Gastrocnemius medialis (tissue), 4 donors: Measurements from ENCODE around the gene MYDGF. TPM values are rescaled to one million over a fixed set of nuclear protein-coding genes. Genes with fewer than 3 reads are reported as not detected.
A peak's percentile ranks its signal among the peaks of the same experiment; 100 is the strongest.

Source experiments
- ATAC-seq, 2 donors: fragments of 150-250 bp; one replicate each; pipeline ENCODE4 v1.9.1; 2016
- DNase-seq, 2 donors: peaks; one replicate each; pipeline ENCODE4 v3.0.0-alpha.2; 2019
- H3K27ac ChIP-seq, 4 donors: fragments of 200-600 bp; sonication (generic); 1 replicate in 1 of 4; 2 replicates in 3 of 4; pipeline ENCODE4 v1.5.1; 2016 to 2018; ENCODE audit warnings: mild to moderate bottlenecking in 2 of 4, moderate library complexity in 1 of 4
- H3K27me3 ChIP-seq, 3 donors: fragments of 200-600 bp; sonication (generic) in 2 of 3; 1 replicate in 1 of 3; 2 replicates in 2 of 3; pipeline versions ENCODE4 v1.5.1 to v1.6.0; 2016 to 2019; ENCODE audit warnings: mild to moderate bottlenecking in 1 of 3, moderate library complexity in 1 of 3
- H3K36me3 ChIP-seq, 2 donors: fragments of 200-600 bp; sonication (generic) in 1 of 2; one replicate each; pipeline ENCODE4 v1.5.1; 2017 to 2018
- H3K4me1 ChIP-seq, 2 donors: fragments of 200-600 bp; sonication (generic) in 1 of 2; one replicate each; pipeline ENCODE4 v1.5.1; 2016 to 2017; ENCODE audit warnings: mild to moderate bottlenecking in 2 of 2
- H3K4me3 ChIP-seq, 4 donors: fragments of 200-600 bp; sonication (generic) in 3 of 4; 1 replicate in 1 of 4; 2 replicates in 3 of 4; pipeline ENCODE4 v1.5.1; 2016 to 2019; ENCODE audit warnings: mild to moderate bottlenecking in 2 of 4
- H3K9me3 ChIP-seq, 3 donors: fragments of 200-600 bp; sonication (generic) in 2 of 3; 1 replicate in 1 of 3; 2 replicates in 2 of 3; pipeline ENCODE4 v1.5.1; 2016 to 2019
- POLR2A ChIP-seq, 2 donors: fragments of 450-650 bp; IDR thresholded peaks; one replicate each; pipeline ENCODE4 v1.6.1; 2017; ENCODE audit warnings: antibody characterized with exemption in 2 of 2, mild to moderate bottlenecking in 2 of 2, moderate library complexity in 2 of 2
- in situ Hi-C, 4 donors: fragments of 200-750 bp; cut with MboI; loops; one replicate each; pipeline versions ENCODE4 v1.15.0 to v1.8.0; 2017; ENCODE audit warnings: low sequenced_read_pairs in 4 of 4
- intact Hi-C: fragments of 100-400 bp; cut with DNase I; formaldehyde crosslinking; loops from one replicate; pipeline ENCODE4 v1.15.1; 2023; ENCODE audit warnings: low total_unique reads
- total RNA-seq, 4 donors: library from RNA; depleted of rRNA; stranded (reverse); fragments of >200 nt; gene quantifications; one replicate each; pipeline versions ENCODE4 v1.1.0 to v1.2.3, GENCODE V29; 2016
- TF ChIP-seq, protein P1 (sequence below), 5 experiments: fragments of 450-650 bp in 3 of 5; fragments of 200-600 bp in 2 of 5; sonication (generic) in 2 of 5; IDR thresholded peaks in 4 of 5; conservative IDR thresholded peaks in 1 of 5; 1 replicate in 4 of 5; 2 replicates in 1 of 5; pipeline ENCODE4 v1.5.1; 2016 to 2019; ENCODE audit warnings: antibody characterized with exemption in 5 of 5, mild to moderate bottlenecking in 3 of 5, moderate library complexity in 3 of 5

Gene MYDGF
- total RNA-seq, 4 donors from 2014 or later = 8.0 to 12.9 (median 10.1) TPM

DNA sequence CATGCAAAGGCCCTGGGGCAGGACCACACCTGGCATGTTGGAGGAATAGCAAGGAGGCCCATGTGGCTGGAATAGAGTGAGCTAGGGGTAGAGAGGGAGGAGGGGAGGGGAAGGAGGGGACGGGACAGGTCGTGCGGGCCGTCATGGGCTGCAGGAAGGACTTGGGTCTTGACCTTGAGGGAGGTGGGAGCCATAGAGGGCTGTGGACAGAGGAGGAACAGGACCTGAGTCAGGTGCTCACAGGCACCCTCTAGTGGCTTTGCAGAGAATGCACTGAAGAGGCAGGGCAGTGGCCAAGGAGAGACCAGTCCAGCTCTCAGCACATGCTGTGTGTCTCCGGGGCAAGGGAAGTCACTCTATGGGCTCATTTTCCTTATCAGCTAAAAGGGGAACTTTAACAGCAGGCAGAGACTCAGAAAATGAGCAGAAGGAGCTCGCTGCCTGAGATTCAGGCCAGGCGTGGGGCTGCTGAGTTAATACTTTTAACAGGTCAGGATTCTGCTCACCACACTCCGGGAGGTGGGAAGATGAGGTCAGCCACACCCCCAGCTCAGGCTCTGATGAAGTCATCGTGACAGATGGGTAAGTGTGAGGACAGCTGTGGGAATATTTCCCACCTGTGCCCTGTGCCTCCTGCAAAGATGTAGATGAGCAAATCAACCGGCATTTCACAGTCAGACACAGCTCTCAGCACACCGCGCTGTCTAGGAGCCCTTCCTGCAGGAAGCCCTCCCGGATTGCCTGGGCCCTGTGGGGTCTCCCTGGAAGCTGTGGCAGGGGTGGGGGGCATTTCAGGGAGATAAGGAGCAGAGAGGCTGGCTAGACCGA is 36.8 kb downstream of the MYDGF start:
- Histone ChIP-seq H3K4me3 (no peak overlapping the region), H3K36me3 (no peaks in the 10 kb centered on the region), H3K4me1 (peaks cover 14% of the 10 kb centered on the region in 2 donors), H3K9me3 (no peaks in the 10 kb centered on the region), H3K27ac (peak overlapping the region in 1 of 4 donors; percentile 27), H3K27me3 (peaks cover 0 to 2% (median 0%) of the 10 kb centered on the region in 3 donors)
- in situ Hi-C loops = loop anchor here in 2 of 4 donors (5.0 to 25.0 kb wide), 3 partner anchors 56 to 371 kb away; no protein-coding TSS in a partner anchor
- peak; percentile 48 to 70 for ATAC-seq
- intact Hi-C loops = loop anchor here (1.0 kb wide), 1 partner anchor 57 kb away; no protein-coding TSS in a partner anchor
- TF ChIP-seq, protein P1, sequence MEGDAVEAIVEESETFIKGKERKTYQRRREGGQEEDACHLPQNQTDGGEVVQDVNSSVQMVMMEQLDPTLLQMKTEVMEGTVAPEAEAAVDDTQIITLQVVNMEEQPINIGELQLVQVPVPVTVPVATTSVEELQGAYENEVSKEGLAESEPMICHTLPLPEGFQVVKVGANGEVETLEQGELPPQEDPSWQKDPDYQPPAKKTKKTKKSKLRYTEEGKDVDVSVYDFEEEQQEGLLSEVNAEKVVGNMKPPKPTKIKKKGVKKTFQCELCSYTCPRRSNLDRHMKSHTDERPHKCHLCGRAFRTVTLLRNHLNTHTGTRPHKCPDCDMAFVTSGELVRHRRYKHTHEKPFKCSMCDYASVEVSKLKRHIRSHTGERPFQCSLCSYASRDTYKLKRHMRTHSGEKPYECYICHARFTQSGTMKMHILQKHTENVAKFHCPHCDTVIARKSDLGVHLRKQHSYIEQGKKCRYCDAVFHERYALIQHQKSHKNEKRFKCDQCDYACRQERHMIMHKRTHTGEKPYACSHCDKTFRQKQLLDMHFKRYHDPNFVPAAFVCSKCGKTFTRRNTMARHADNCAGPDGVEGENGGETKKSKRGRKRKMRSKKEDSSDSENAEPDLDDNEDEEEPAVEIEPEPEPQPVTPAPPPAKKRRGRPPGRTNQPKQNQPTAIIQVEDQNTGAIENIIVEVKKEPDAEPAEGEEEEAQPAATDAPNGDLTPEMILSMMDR (IDR thresholded peaks at IDR 0.05 in 4 of 5, conservative IDR thresholded peaks at IDR 0.05 in 1 of 5) = peak; percentile 41 to 79 (median 70)
- no peak for TF ChIP-seq POLR2A (IDR thresholded peaks at IDR 0.05)
- peak in 1 of 2 donors; percentile 56 for DNase-seq

DNA sequence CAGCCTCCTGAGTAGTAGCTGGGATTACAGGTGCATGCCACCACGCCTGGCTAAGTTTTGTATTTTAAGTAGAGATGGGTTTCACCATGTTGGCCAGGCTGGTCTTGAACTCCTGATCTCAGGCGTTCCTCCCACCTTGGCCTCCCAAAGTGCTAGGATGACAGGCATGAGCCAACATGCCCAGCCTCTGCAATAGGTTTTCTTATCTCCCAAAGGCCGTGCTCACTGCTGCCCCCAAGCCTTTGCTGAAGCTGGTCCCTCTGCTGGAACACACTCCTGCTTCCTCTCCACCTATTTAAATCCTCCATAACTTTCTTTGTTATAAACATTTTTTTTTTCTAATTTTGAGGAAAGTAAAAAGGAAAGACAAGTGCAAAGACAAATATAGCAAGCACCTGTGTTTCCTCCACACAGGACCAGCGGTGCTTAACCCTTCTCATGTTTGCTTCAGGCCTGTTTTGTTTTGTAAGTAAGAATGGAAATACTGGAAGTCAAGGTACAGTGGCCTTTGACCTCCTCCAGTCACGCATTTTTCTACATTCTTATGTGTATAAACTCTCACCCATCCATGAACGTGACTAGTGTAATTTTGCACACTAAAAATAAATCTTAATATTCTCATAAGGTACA is 45.3 kb downstream of the MYDGF start:
- DNase-seq = no peak
- H3K27me3 ChIP-seq = peaks cover 2 to 8% (median 7%) of the 10 kb centered on the region in 3 donors
- no peak overlapping the region for H3K4me3 ChIP-seq
- no peaks in the 10 kb centered on the region for H3K36me3 ChIP-seq
- H3K27ac ChIP-seq = no peak overlapping the region
- no peaks in the 10 kb centered on the region for H3K4me1 ChIP-seq
- in situ Hi-C loops = loop anchor here in 2 of 4 donors (25.0 kb wide), 1 partner anchor 363 kb away; no protein-coding TSS in a partner anchor
- intact Hi-C loops = no loop called here
- no peaks in the 10 kb centered on the region for H3K9me3 ChIP-seq
- no peak for ATAC-seq
- no peak for TF ChIP-seq POLR2A (IDR thresholded peaks at IDR 0.05)
- TF ChIP-seq, protein P1 (IDR thresholded peaks at IDR 0.05 in 4 of 5, conservative IDR thresholded peaks at IDR 0.05 in 1 of 5) = no peak

DNA sequence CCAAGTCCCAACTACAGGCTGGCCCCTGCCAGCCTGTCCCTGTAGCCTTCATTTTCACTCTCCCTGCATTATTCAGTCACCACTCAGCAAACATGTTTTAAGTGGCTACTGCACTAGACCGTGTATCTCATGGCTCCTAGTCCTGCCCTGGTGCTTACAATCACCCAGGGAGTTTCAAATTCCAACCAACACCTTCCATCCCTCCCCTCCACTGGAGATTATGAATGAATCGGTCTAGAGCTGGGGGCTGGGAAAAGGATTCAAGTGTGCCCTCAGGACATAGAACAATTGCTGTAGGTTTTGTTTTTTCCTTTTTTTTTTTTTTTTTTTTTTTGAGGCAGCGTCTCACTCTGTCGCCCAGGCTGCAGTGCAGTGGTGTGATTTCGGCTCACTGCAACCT is 45.8 kb downstream of the MYDGF start:
- Histone ChIP-seq H3K27ac (no peak overlapping the region), H3K4me3 (no peak overlapping the region), H3K9me3 (no peaks in the 10 kb centered on the region), H3K4me1 (no peaks in the 10 kb centered on the region), H3K27me3 (peaks cover 2 to 12% (median 11%) of the 10 kb centered on the region in 3 donors), H3K36me3 (no peaks in the 10 kb centered on the region)
- in situ Hi-C loops (loop anchor here in 1 of 4 donors (25.0 kb wide), 1 partner anchor 362 kb away; no protein-coding TSS in a partner anchor), intact Hi-C loops (no loop called here)
- no peak for TF ChIP-seq POLR2A (IDR thresholded peaks at IDR 0.05)
- TF ChIP-seq, protein P1 (IDR thresholded peaks at IDR 0.05 in 4 of 5, conservative IDR thresholded peaks at IDR 0.05 in 1 of 5) = no peak
- ATAC-seq (no peak), DNase-seq (no peak)

- Histone ChIP-seq H3K27ac (no peak overlapping the region), H3K9me3 (no peaks in the 10 kb centered on the region), H3K27me3 (peaks cover 2 to 12% (median 11%) of the 10 kb centered on the region in 3 donors), H3K4me1 (no peaks in the 10 kb centered on the region), H3K4me3 (no peak overlapping the region), H3K36me3 (no peaks in the 10 kb centered on the region)
- no peak for ATAC-seq
- intact Hi-C loops = no loop called here
- DNase-seq = no peak
- TF ChIP-seq, protein P1 (IDR thresholded peaks at IDR 0.05 in 4 of 5, conservative IDR thresholded peaks at IDR 0.05 in 1 of 5) = no peak
- no peak for TF ChIP-seq POLR2A (IDR thresholded peaks at IDR 0.05)
- in situ Hi-C loops = loop anchor here in 1 of 4 donors (25.0 kb wide), 1 partner anchor 361 kb away; no protein-coding TSS in a partner anchor
Measured at GRCh38 chr19:4622695-4623421, 47.3 kb downstream of the MYDGF start.
